HepG2 (cell line): Measurements from ENCODE around the gene PDZD2. TPM values are rescaled to one million over a fixed set of nuclear protein-coding genes. Genes with fewer than 3 reads are reported as not detected.

Source experiments
- ATAC-seq: fragments of 200-7000 bp; cut with Tn5 transposase; 3 replicates; pipeline ENCODE4 v1.9.1; 2020; ENCODE audit warnings: mild to moderate bottlenecking, moderate library complexity
- BruUV-seq: library from RNA; stranded (reverse); fragments of 400-500 nt; replicated peaks from 2 replicates; lab custom pipeline; 2021; lab: Mats Ljungman, UMichigan
- CTCF ChIA-PET: fragments of 300-600 bp; formaldehyde crosslinking; extraction: SDS; loops from one replicate; lab custom pipeline; 2021; ENCODE audit warnings: low total read pairs, inconsistent platforms, low intra/inter-chr PET ratio; lab: Yijun Ruan, JAX
- POLR2A ChIA-PET: fragments of 350-600 bp; sonication (Branson Sonifier 250); formaldehyde crosslinking; loops from one replicate; lab custom pipeline; 2020; ENCODE audit warnings: antibody characterized with exemption, inconsistent platforms; lab: Yijun Ruan, JAX
- DNase-seq: peaks from one replicate; pipeline ENCODE4 v3.0.0-alpha.2; 2015; ENCODE audit warnings: low spot score
- FAIRE-seq: peaks from 3 replicates; lab custom pipeline; 2011; peaks lifted over from hg19 to GRCh38; lab: Jason Lieb, UNC
- H2AFZ ChIP-seq: one replicate; pipeline ENCODE4 v1.6.1; 2011; ENCODE audit warnings: low read length, inconsistent platforms
- H3K27ac ChIP-seq: fragments of 300-600 bp; 3 replicates; pipeline ENCODE4 v1.8.0; 2011; ENCODE audit warnings: mixed run types, mild to moderate bottlenecking, mixed read lengths, low read length, inconsistent platforms; ENCODE audit not compliant: insufficient read depth; ENCODE audit errors: extremely low read length
- H3K27me3 ChIP-seq, 2 experiments: fragments of 200-600 bp in 1 of 2; 2 replicates in 1 of 2; 3 replicates in 1 of 2; pipeline versions ENCODE4 v1.6.0 to v1.8.0; 2011; ENCODE audit warnings: low read length in 2 of 2, mild to moderate bottlenecking in 2 of 2, moderate library complexity in 2 of 2, inconsistent platforms in 1 of 2; ENCODE audit not compliant: insufficient read depth in 2 of 2, control insufficient read depth in 1 of 2
- H3K36me3 ChIP-seq, 2 experiments: fragments of 200-600 bp in 1 of 2; replicated peaks in 1 of 2; 2 replicates in 1 of 2; 3 replicates in 1 of 2; pipeline versions ENCODE4 v1.5.1 to v1.8.0; 2011; ENCODE audit warnings: low read length in 2 of 2, inconsistent platforms in 1 of 2; ENCODE audit not compliant: insufficient read depth in 2 of 2, control insufficient read depth in 1 of 2
- H3K4me1 ChIP-seq: 2 replicates; pipeline ENCODE4 v1.5.1; 2012; ENCODE audit warnings: low read length, inconsistent platforms; ENCODE audit not compliant: insufficient read depth
- H3K4me2 ChIP-seq: 2 replicates; pipeline ENCODE4 v1.6.0; 2011; ENCODE audit warnings: low read depth, low read length, inconsistent platforms
- H3K4me3 ChIP-seq, 3 experiments: fragments of 200-600 bp in 1 of 3; sonication (generic), shearing (Covaris generic) in 1 of 3; replicated peaks in 1 of 3; 2 replicates each; pipeline ENCODE4 v1.5.1; 2011 to 2016; ENCODE audit warnings: low read length in 3 of 3, inconsistent platforms in 2 of 3, low read depth in 2 of 3, mild to moderate bottlenecking in 2 of 3, control low read depth in 1 of 3, mixed read lengths in 1 of 3; ENCODE audit not compliant: insufficient read depth in 1 of 3
- H3K79me2 ChIP-seq: one replicate; pipeline ENCODE4 v1.6.1; 2011; ENCODE audit warnings: low read length, inconsistent platforms; ENCODE audit not compliant: insufficient read depth
- H3K9ac ChIP-seq: 2 replicates; pipeline ENCODE4 v1.6.0; 2011; ENCODE audit warnings: mild to moderate bottlenecking, low read depth, low read length, inconsistent platforms; ENCODE audit not compliant: insufficient read depth
- H3K9me3 ChIP-seq: 2 replicates; pipeline ENCODE4 v1.5.1; 2012; ENCODE audit warnings: mild to moderate bottlenecking, low read length
- H4K20me1 ChIP-seq: 2 replicates; pipeline ENCODE4 v1.6.0; 2011; ENCODE audit warnings: inconsistent platforms, mild to moderate bottlenecking, low read length, moderate library complexity; ENCODE audit not compliant: insufficient read depth
- ARNT ChIP-seq: fragments of 450-650 bp; IDR thresholded peaks from 2 replicates; pipeline ENCODE4 v1.6.1; 2017
- BCL6 ChIP-seq: IDR thresholded peaks from 2 replicates; pipeline ENCODE4 v1.6.1; 2016; ENCODE audit warnings: missing genetic modification reagents, missing compliant biosample characterization
- DNMT3B ChIP-seq: conservative IDR thresholded peaks from 2 replicates; pipeline ENCODE4 v1.6.1; 2016; ENCODE audit warnings: missing biosample characterization, control low read depth
- FOSL2 ChIP-seq: sonication (generic); formaldehyde crosslinking; IDR thresholded peaks from 2 replicates; pipeline ENCODE4 v1.4.0; 2020; ENCODE audit warnings: missing genetic modification reagents
- SRY ChIP-seq: sonication (generic); formaldehyde crosslinking; IDR thresholded peaks from 2 replicates; pipeline ENCODE4 v1.8.0; 2022; ENCODE audit warnings: mild to moderate bottlenecking, missing genetic modification reagents
- SUZ12 ChIP-seq: fragments of 150-350 bp; IDR thresholded peaks from 2 replicates; pipeline ENCODE4 v1.6.1; 2014; ENCODE audit warnings: low read depth, low read length
- ZBTB2 ChIP-seq: sonication (generic); formaldehyde crosslinking; IDR thresholded peaks from 2 replicates; pipeline ENCODE4 v1.8.0; 2022; ENCODE audit warnings: low read depth, missing genetic modification reagents
- ZFAT ChIP-seq: sonication (generic); formaldehyde crosslinking; conservative IDR thresholded peaks from 2 replicates; pipeline ENCODE4 v1.8.1; 2023; ENCODE audit warnings: missing genetic modification reagents, inconsistent platforms
- ZNF17 ChIP-seq: sonication (generic); formaldehyde crosslinking; IDR thresholded peaks from 2 replicates; pipeline ENCODE4 v1.5.0; 2020; ENCODE audit warnings: mild to moderate bottlenecking, missing genetic modification reagents
- ZNF235 ChIP-seq: sonication (generic); formaldehyde crosslinking; IDR thresholded peaks from 2 replicates; pipeline ENCODE4 v1.8.1; 2023; ENCODE audit warnings: mild to moderate bottlenecking, missing genetic modification reagents, borderline replicate concordance
- ZNF274 ChIP-seq: sonication (generic); formaldehyde crosslinking; IDR thresholded peaks from 2 replicates; pipeline ENCODE4 v1.5.1; 2020; ENCODE audit warnings: mild to moderate bottlenecking, missing genetic modification reagents
- ZNF766 ChIP-seq: sonication (generic); formaldehyde crosslinking; IDR thresholded peaks from 2 replicates; pipeline ENCODE4 v1.5.0; 2020; ENCODE audit warnings: missing genetic modification reagents, borderline replicate concordance
- ZNF784 ChIP-seq: sonication (generic); formaldehyde crosslinking; IDR thresholded peaks from 2 replicates; pipeline ENCODE4 v1.5.1; 2020; ENCODE audit warnings: missing genetic modification reagents, mild to moderate bottlenecking, borderline replicate concordance
- WGBS: methylation state at CpG from one replicate; pipeline ENCODE4 v1.1.6; 2017; ENCODE audit warnings: low lambda C conversion rate; 5-methylcytosine and 5-hydroxymethylcytosine counted together
- in situ Hi-C: cut with HindIII; loops from 2 replicates; pipeline ENCODE4 v1.10.0; 2017; ENCODE audit warnings: low pct_unique_long_range_greater_than_20kb; ENCODE audit not compliant: extremely low pct_ligation_motif_present
- intact Hi-C: fragments of 100-400 bp; cut with micrococcal nuclease; formaldehyde crosslinking; loops from one replicate; pipeline ENCODE4 v1.10.0; 2022; ENCODE audit not compliant: unreplicated experiment
- polyA plus RNA-seq, 8 experiments: library from polyadenylated mRNA; depleted of rRNA in 3 of 8; stranded (reverse) in 7 of 8; unstranded in 1 of 8; fragments of >200 nt; fragmentation: Illumina TruSeq in 4 of 8; extraction: Trizol in 4 of 8; gene quantifications; 2 replicates each; pipeline versions ENCODE4 v1.2.1 to v1.2.3, GENCODE V29; 2011 to 2016; ENCODE audit warnings: low read depth in 4 of 8, missing spikeins in 1 of 8, mixed read lengths in 1 of 8; ENCODE audit not compliant: insufficient read depth in 1 of 8
- total RNA-seq, 5 experiments: library from RNA; depleted of rRNA; stranded (reverse); fragments of >200 nt; fragmentation: Illumina TruSeq; extraction: Trizol; gene quantifications; 2 replicates each; pipeline ENCODE4 v1.2.3, GENCODE V29; 2016; ENCODE audit warnings: low read depth in 1 of 5

PDZD2 gene
- total and polyA plus RNA-seq, 2 of the 13 experiments (the other 11 are each of a cell fraction or from before 2014, with no cell fraction given) = 0.04 TPM; not detected in 1

DNA sequence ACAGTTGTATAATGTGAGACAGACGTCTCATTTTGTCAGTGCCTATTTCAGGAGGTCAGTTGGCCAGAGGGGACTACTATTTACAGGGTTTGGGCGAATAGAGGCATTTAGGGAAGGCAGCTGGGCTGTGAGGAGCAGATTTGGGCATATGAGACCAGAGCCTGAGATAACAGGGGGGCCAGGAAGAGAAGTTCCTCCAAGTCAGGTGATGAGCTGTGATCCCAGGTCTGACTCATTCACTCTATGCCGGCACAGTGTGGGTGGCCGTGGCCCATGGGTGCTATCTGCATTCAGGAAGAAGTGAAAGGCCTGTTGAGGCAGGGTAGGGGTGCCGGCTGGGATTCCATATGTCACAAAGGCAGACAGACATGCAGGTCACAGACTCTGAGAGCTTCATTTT, 142.8 kb downstream of the PDZD2 start:
- Histone ChIP-seq H3K27me3 (peaks cover 0 to 15% of the 10 kb centered on the region in 2 experiments; a peak in 2 of 5 replicates), H4K20me1 (no peaks in the 10 kb centered on the region), H3K36me3 (no peaks in the 10 kb centered on the region), H2AFZ (no peak overlapping the region), H3K27ac (no peak overlapping the region), H3K4me1 (no peaks in the 10 kb centered on the region), H3K9me3 (no peaks in the 10 kb centered on the region), H3K4me3 (no peak overlapping the region), H3K9ac (no peak overlapping the region), H3K4me2 (no peak overlapping the region), H3K79me2 (no peaks in the 10 kb centered on the region)
- no peak for FAIRE-seq
- POLR2A ChIA-PET = no interaction called here
- intact Hi-C loops (no loop called here), in situ Hi-C loops (no loop called here)
- TF ChIP-seq ZNF784 (CRISPR knock-in tag) = no peak
- no peak for TF ChIP-seq DNMT3B (CRISPR knock-in tag)
- no peak for TF ChIP-seq ZNF17
- CTCF ChIA-PET = no interaction called here
- BruUV-seq = no TSS peak
- no peak for DNase-seq
- ATAC-seq = no peak
- WGBS = 5% methylated on average over 5 of the region's 5 CpGs

DNA sequence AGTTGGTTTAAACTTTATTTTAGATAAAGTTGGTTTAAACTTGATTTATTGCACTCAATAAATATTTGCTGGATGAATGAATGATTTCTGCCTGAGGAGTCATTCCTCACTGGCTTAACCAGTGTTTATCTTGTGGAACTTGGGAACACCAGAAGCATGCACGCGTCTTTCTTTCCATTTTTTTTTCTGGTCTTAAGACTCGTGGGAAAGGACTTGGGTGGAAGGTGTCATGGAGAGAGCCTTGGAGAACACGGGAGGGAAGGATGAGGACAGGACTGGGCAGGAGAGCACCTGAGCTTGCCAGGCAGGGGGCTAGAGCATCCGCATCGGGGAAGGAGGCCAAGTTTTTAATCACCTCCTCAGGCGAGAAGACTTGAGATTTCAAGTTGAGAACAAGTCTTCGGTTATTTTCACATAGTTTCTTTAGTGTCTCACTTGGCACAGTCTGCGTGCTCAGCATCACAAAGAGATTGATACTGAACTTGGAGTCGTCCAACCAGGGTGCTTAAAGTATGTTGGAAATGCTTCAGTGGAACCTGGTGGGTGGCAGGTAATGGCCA, 144.2 kb downstream of the PDZD2 start:
- no peak for TF ChIP-seq ZNF274 (CRISPR knock-in tag)
- no peak for TF ChIP-seq BCL6 (CRISPR knock-in tag)
- TF ChIP-seq ZNF766 = no peak
- TF ChIP-seq ZNF784 (CRISPR knock-in tag) = no peak
- no peak for TF ChIP-seq SRY (CRISPR knock-in tag)
- TF ChIP-seq FOSL2 (CRISPR knock-in tag) = no peak
- TF ChIP-seq ZBTB2 = no peak
- TF ChIP-seq ZNF235 (CRISPR knock-in tag) = no peak
- TF ChIP-seq ARNT = no peak
- no peak for TF ChIP-seq ZFAT (CRISPR knock-in tag)
- no peak for TF ChIP-seq SUZ12
- ATAC-seq (no peak), DNase-seq (no peak), FAIRE-seq (no peak)
- Histone ChIP-seq H3K27ac (no peak overlapping the region), H3K4me2 (no peak overlapping the region), H3K79me2 (no peaks in the 10 kb centered on the region), H2AFZ (no peak overlapping the region), H3K9me3 (no peaks in the 10 kb centered on the region), H3K36me3 (no peaks in the 10 kb centered on the region), H3K9ac (no peak overlapping the region), H3K4me1 (no peaks in the 10 kb centered on the region), H4K20me1 (no peaks in the 10 kb centered on the region), H3K4me3 (no peak overlapping the region), H3K27me3 (peaks cover 0 to 15% of the 10 kb centered on the region in 2 experiments; a peak in 2 of 5 replicates)
- CTCF ChIA-PET = no interaction called here
- 50% methylated on average over 10 of the region's 10 CpGs for WGBS
- in situ Hi-C loops (no loop called here), intact Hi-C loops (no loop called here)
- POLR2A ChIA-PET = no interaction called here
- BruUV-seq = no TSS peak
